ENCODE data around the gene CERS3.

GRCh38 chr15:100536733-100537132, 8.0 kb upstream of the CERS3 start:
- no peak for TF ChIP-seq CTCF (IDR thresholded peaks at IDR 0.05; ENCODE audit: insufficient read depth, low read length, poor library complexity, severe bottlenecking)
- no peak for TF ChIP-seq EZH2phosphoT487 (conservative IDR thresholded peaks at IDR 0.05; ENCODE audit: low read length)
